Kidney epithelial cell (primary cell): ENCODE results near the gene MAST2. TPM values are rescaled to one million over a fixed set of nuclear protein-coding genes. Genes with fewer than 3 reads are reported as not detected.

Experiments
- DNase-seq: peaks from one replicate; pipeline ENCODE4 v3.0.0-alpha.2; 2010; ENCODE audit warnings: low read depth
- H3K27me3 ChIP-seq: 2 replicates; pipeline ENCODE4 v1.6.0; 2011; ENCODE audit warnings: low read length; ENCODE audit not compliant: control insufficient read depth, insufficient read depth
- H3K36me3 ChIP-seq: 2 replicates; pipeline ENCODE4 v1.5.1; 2011; ENCODE audit warnings: low read length; ENCODE audit not compliant: control insufficient read depth, insufficient read depth
- H3K4me3 ChIP-seq: 2 replicates; pipeline ENCODE4 v1.5.1; 2011; ENCODE audit warnings: low read depth, mild to moderate bottlenecking, control low read depth, low read length
- CTCF ChIP-seq: IDR thresholded peaks from 2 replicates; pipeline ENCODE4 v1.5.1; 2011; ENCODE audit warnings: mild to moderate bottlenecking, moderate library complexity, low read length, control low read depth, inconsistent platforms; ENCODE audit not compliant: insufficient read depth, poor library complexity, severe bottlenecking
- total RNA-seq: library from RNA; depleted of rRNA; stranded (reverse); fragments of >200 nt; gene quantifications from 2 replicates; pipeline ENCODE4 v1.2.3, GENCODE V29; 2015

The MAST2 gene
- total RNA-seq, 1 donor from 2014 or later = 26.6 TPM

GRCh38 chr1:45971922-45972531 is 168.6 kb downstream of the MAST2 start:
- TF ChIP-seq CTCF = no peak
- no peak overlapping the region for H3K4me3 ChIP-seq
- DNase-seq = no peak
- no peaks in the 10 kb centered on the region for H3K27me3 ChIP-seq
- no peaks in the 10 kb centered on the region for H3K36me3 ChIP-seq

GRCh38 chr1:45972621-45973020 is 169.2 kb downstream of the MAST2 start:
- DNase-seq = no peak
- no peak for TF ChIP-seq CTCF
- Histone ChIP-seq H3K4me3 (no peak overlapping the region), H3K27me3 (no peaks in the 10 kb centered on the region), H3K36me3 (no peaks in the 10 kb centered on the region)

GRCh38 chr1:45973121-45973520 is 169.7 kb downstream of the MAST2 start:
- Histone ChIP-seq H3K4me3 (no peak overlapping the region), H3K27me3 (no peaks in the 10 kb centered on the region), H3K36me3 (no peaks in the 10 kb centered on the region)
- TF ChIP-seq CTCF = no peak
- no peak for DNase-seq

GRCh38 chr1:45974541-45975269 is 171.3 kb downstream of the MAST2 start:
- DNase-seq = peak; percentile 39
- TF ChIP-seq CTCF = no peak
- Histone ChIP-seq H3K4me3 (no peak overlapping the region), H3K27me3 (no peaks in the 10 kb centered on the region), H3K36me3 (no peaks in the 10 kb centered on the region)

- H3K4me3 ChIP-seq = no peak overlapping the region
- no peaks in the 10 kb centered on the region for H3K27me3 ChIP-seq
- H3K36me3 ChIP-seq = no peaks in the 10 kb centered on the region
- DNase-seq = no peak
- no peak for TF ChIP-seq CTCF
Measured at GRCh38 chr1:45976623-45977022, 173.2 kb downstream of the MAST2 start.
